Measurements from ENCODE around the gene PPP1CA.

The PPP1CA gene

DNA sequence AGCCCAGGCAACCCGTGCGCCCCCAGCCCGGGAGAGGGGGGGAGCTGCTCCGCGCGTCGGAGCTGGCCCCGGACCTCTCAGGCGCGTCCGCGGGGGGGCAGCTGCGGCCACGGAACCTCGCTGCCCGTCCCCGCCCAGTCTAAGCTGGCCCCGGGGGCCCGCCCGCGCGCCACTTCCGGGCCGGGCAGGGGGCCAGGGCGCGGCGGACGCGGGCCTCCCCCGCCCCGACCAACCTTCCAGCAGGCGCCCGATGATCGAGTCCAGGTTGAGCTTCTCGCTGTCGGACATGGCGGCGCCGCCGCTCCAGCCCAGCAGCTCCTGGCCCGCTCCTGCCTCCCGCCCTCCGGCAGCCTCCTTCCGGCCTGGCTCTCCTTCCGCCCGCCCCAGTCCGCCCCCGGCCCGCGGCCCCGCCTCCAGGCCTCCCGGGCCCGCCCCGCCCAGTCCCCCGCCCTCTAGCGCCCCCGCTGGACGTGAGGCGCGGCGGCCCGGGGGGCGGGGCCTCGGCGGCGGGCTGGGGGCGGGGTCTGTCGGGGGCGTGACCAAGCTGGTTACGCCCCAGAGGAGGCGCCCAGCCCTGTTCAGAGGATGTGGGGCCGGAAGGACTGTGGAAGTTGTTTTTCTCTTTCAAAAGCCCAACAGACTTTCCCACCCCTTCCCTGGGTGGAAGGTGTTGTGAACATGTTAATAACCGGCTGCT is at the start of gene PPP1CA:
Gene PPP1CA, minus strand, starts transcription at position 364 of the 697 bp plus-strand sequence. Its CDS starts 76 bp downstream, at position 288.
- in situ Hi-C loops (cut with HindIII; ENCODE audit: low sequenced_read_pairs) = no loop called here

DNA sequence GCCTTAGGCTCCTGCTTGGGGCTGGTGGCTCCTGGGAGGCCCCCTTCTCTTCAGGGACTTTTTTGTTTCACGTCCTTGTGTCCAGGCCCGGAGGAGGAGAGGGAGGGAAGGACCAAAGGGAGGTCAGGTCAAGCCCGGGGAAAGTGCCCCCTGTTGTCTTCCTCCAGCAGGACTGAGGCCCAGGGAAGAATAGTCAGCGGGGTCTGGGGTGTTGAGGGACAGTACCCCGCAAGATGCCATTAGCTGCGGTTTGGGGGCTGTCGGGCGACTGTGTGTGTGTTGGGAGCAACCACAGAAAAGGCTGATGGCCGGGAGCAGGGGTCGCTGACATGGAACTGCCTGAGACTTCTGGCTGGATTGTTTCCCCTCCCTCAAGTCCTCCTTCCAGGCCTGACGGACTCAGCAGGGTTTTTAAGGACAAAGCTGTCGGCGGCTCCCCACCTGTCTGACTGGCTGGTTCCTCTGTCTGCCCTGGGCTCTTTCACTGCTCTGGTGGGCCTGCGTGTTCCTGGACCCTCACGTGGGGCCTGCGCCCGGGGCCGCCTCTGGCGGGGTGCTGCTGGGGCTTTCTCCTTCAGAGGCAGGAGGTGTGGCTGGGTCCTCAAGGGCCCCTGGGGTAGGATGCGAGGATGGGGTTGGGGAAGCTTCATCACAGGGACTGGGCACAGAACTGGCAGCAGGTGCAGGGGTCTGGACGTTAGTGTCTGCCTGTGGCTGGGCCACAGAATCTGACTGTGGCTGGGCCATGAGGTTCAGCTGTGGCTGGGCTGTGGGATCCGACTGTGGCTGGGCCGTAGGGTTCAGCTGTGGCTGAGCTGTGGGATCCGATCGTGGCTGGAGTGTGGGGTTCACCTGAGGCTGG is 49.4 kb upstream of the PPP1CA start:
- in situ Hi-C loops (cut with HindIII; ENCODE audit: low sequenced_read_pairs) = no loop called here

DNA sequence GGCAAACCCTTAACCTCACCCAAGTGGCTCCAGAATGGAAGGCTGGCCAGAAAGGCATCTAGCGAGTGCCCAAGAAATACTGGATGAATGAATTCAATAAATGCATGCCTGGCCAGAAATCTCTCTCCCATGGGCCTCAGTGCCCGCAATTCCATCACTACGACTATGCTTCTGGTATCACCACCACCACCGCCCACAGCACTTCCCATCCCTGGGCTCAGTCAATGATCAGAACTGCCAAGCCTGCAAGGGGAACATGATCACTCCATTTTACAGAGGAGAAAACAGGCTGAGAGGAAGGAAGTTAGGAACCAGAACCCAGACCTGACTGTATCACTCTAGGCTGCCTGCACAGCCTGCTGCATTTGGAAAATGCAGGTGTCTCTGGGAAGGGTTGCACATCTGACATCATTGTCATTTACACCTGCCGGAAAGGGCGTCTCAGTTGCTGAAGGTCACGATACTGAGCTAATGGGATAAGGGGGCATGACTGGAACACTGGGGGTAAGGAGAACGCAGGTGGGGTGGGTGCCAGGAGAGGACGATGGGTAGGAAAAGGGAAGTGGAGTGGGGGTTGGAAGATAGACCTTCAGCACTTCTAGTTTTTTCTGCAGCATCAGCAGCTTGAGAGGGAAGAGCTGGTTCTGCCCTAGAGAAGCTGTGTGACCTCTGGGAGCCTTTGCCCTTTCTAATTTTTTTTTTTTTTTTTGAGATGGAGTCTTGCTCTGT is 47.6 kb upstream of the PPP1CA start:
- in situ Hi-C loops (cut with HindIII; ENCODE audit: low sequenced_read_pairs) = no loop called here

DNA sequence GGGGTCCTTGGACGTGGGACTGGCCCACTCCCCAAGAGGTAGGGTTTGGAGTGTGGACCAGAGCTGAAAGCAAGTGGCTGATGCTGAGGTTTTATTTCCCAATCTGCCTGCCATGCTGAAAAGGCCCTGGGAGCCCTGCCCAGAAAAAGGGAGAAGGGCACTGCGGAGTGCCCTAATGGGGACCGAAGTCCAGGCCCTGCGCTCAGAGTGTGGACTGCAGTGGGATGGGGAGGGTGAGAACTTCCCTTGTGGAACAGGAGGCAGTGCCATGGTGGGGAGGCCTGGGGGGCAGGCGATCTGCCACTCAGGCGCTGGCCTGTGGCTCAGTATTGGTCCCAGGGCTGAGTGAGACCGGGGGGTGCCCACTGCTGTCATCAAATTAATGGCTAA is 46.6 kb upstream of the PPP1CA start:
- in situ Hi-C loops (cut with HindIII; ENCODE audit: low sequenced_read_pairs) = no loop called here

DNA sequence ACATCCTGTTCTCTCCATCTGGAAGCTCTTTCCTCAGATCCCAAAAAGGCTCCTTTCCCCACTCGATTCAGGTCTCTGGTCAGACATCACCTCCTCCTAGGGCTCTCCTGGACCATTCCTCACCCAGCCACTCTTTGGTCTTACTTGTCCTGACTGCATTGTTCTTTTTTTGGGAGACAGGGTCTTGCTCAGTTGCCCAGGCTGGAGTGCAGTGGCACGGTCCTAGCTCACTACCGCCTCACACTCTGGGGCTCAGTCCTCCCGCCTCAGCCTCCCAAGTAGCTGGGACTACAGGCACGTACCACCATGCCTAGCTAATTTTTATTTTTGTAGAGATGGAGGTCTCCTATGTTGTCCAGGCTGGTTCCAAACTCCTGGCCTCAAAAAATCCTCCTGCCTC is 43.9 kb upstream of the PPP1CA start:
- in situ Hi-C loops (cut with HindIII; ENCODE audit: low sequenced_read_pairs) = no loop called here

DNA sequence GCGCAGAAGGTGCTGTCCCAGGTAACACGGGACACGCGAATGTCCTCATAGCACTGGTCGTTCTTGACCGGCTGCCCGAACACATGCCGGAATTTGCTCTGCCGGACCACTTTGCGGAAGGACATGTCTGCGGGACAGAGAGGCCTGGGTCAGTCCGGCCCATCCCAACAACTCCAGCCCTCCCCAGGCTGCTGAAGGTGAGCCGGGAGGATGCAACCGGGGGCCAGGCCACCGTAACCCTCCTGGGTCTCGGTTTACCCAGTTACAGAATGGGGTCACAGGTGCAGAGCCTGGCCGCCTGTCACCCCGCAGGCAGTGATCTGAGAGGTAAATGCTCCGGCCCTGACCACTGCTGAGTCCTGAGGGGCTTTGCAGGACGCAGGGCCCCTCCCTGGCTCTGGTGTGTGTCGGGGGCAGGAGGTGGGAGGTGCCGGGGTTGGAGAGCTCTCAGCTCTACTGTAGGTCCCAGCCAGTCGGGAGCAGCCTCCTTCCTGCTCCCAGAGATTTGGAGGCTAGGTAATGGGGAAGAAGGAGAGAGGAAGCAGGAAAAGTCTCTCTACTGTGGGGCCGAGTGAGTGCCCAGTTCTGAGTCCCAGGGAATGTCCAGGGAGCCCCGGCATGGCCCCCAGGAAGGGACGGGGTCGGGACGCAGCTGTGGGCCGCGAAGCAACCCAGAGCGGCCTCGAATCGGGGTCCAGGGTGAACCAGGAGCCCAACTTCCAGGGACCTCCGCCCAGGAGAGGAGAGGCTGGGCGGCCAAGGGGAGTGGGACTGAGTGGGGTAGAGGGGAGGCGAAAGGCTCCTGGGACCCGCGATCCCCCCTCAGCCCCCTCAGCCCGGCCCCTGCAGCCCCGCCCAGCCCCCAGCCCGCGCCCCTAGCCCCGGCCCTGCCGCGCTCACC is 41.1 kb upstream of the PPP1CA start:
- in situ Hi-C loops (cut with HindIII; ENCODE audit: low sequenced_read_pairs) = no loop called here

DNA sequence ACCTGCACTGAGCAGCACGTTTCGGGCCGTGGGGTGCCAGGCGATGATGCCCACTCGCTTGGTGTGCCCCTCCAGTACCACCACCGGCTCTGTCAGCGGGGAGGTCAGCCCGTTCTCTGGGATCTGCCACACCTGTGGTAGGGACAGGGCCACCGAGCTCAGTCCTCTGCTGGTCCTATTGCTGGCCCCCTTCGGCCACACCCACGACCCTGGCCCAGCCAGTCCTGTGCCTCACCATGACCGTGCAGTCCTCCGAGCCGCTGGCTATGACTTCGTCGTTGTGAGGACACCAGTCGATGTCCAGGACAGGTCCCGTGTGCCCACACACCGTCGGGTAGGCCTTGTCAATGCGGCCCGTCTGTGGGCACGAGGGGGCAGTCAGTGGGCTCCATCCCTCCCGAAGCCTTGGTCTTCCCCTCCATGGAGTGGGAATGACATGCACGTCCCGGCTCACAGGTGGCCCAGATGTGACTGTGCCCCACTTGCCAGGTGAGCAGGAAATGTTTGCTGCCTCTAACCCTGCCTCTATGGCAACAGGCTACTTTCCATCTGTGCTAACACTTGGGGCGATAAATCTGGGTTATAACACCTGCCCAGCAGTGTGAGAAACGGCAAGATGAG is 40.2 kb upstream of the PPP1CA start:
- in situ Hi-C loops (cut with HindIII; ENCODE audit: low sequenced_read_pairs) = no loop called here

DNA sequence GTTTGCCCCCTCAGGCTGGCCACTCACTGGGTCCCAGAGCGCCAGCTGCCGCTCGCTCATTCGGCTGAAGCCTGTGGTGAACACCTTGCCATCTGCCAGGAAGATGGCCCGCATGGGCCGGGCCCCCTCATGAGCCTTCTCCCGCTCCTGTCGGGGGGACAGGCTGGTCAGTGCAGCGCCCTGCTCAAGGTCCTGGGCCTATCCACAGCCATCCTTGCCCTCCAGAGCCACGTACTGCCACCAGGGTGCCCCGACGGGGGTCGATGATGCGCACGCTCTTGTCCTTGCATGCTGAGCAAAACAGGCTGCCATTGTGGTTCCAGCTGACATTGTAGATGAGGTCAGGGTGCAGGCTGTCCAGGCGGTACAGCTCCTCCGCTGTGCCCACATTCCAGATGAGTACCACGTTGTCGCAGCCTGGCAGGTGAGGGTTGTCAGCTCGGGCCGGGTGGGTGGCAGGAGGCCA is 39.5 kb upstream of the PPP1CA start:
- in situ Hi-C loops (cut with HindIII; ENCODE audit: low sequenced_read_pairs) = no loop called here

DNA sequence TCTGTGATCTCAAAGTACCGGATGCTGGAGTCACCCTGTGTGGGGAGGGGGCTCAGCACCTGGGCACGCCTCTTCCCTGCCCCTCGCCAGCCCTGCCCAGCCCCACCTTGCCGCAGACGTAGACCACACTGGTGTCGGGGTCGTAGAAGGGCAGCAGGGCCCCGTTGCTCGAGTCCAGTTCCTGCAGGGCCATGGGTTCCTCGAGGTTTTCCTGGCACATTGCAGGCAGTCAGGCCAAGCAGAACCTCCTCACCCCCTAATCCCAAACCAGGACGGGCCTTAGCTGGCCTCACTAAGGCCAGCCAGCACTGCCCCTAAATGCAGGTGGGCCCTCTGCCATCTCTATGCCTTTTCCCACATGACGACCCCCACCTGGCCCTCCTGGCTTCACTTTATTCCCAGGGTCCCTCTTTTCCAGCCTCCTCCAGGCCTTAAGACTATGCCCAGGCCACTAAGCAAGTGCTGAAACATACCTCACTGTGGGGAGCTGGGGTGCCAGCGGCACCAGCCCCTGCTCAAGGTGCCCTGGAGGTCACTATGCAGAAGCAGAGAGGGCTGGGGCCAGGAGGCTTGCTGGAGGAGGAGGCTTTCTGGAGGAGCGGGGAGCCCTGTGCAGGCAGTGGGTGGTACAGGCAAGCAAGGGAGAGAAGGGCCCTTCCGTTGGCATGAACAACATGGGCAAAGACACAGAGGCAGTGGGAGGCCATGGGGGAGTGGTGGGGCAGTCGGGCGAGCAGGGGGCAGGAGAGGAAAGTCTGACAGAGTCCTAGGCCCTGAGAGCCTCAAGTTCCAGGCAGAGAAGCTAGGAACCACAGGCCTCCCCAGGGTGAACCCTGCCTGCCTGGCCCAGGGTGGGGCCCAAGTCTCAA is 38.8 kb upstream of the PPP1CA start:
- in situ Hi-C loops (cut with HindIII; ENCODE audit: low sequenced_read_pairs) = no loop called here

DNA sequence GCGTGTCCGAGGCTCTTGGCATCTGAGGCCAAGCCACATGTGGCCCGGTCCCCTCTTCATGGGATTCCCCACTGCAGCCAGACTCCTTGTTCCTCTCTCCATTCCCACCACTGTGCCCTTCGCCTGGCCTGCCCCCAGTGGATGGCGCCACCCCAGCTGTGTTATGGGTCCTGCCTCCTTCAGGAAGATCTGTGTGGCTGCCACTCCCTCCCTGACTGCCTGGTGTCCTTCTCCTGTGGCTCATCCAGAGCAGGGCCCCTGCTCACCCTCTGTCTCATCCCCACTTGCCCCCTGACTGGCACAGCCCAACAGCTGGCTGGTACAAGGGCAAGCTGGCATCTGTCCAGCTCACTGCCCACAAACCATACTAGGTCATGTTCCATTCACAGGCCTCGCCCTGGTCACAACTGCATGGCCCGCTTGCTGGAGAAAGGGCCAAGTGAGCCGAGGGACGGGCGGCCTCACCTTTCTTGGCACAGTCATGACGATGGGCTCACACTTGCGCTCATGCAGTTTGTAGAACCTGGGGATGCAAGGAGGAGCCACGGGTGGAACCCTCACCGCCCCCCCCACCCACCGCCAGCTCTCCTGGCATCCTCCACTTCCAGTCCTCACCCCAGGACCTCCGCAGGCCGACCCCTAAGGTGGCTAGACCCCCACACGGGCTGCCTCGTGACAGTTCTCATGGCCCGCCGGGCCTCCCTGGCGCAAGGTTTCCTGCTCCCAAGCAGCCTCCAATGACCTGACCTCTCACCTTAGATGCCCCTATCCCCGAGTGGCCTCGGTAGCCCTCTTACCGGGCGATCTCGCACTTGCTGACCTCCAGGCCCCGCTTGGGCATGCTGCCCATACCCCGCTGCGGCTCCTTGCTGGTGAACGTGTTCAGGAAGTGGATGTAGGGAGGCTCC is 37.9 kb upstream of the PPP1CA start:
- in situ Hi-C loops (cut with HindIII; ENCODE audit: low sequenced_read_pairs) = no loop called here

DNA sequence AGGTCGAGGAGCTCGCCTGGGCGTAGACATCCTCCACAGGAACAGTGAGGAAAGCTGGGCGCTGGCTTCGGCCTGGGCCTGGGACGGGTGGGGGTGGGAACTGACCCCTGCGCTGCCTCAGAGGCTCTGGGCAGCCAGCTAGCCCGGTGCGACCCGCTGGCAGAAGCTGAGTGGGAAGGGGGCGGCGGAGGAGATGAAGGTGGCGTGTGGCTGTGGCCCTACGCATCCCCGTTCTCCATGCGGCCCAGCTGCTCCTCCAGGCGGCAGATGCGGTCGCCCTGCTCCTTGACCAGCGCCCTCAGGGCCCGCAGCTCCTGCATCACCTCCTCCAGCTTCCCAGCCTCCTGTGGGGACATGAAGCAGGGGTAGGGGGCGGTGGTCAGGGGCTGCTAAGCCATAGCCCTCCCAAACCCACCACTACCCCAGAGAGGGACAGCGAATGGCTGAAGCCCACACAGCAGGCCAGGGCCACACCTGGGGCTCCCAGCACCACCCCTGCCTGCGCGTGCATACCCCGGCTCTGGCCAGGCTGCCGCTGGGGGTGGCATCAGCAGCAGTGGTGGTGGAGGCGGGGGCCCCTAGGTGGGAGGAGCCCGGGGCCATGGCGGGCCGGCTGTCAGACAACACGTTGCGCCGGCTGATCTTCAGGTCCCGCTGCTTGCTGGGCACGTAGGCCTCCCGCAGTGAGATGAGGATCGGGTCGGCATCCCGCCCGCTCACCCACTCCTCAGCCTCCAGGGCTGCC is 36.7 kb upstream of the PPP1CA start:
- in situ Hi-C loops (cut with HindIII; ENCODE audit: low sequenced_read_pairs) = no loop called here

DNA sequence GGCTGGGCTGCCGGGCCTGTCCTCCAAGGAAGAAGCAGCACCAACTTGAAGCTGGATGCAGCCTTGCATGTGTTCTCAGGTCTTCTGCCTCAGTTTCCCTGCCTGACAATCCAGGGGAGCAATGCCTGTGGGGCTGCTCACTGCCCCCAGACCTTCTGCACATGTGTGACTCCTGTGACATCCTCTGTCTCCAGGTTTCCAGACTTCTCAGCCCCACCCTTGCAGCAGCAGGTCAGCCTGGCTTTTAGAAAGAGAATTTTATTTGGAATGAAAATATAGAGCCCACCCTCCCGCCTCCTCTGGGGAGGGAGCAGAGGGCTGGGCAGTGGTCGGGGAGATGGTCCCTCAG is 36.1 kb upstream of the PPP1CA start:
- in situ Hi-C loops (cut with HindIII; ENCODE audit: low sequenced_read_pairs) = no loop called here

DNA sequence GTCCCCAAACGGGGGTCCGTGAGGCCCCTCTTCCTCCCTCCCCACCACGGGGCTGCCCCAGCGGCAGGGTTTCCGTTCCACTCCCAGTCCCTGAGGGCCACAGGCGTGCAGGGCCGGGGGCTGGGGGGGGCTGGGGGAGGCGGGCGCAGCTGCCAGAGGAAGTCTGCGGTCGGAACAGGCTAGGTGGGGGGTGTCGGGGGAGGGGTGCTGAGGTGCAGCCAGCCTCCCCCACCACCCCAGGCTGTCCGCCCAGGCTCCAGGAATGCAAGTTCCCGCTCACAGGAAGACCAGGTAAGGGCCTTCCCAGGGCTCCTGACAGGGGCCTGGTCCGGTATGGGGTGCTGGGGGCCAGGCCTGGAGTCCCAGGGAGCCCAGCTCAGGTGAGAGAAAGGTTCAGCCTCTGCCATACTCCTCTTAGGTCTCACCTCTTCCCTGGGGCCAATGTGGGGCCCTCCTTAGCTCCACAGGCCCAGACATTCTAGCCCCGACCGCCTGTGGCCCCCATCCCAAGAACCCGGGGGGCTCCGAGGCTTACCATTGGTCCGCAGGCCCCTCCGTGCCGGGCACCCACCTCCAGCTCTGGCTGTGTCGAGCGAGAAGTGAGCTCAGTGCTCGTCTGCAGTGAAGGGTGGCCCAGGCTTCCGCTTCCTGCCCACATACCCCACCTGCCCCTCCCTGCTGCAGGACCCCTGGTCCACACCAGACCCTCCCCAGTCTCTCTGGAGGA is 35.6 kb upstream of the PPP1CA start, which contains the start of gene PTPRCAP:
Gene PTPRCAP, minus strand, starts transcription at position 601 of the 727 bp plus-strand sequence. Its CDS starts 63 bp downstream, at position 538.
- in situ Hi-C loops (cut with HindIII; ENCODE audit: low sequenced_read_pairs) = no loop called here

DNA sequence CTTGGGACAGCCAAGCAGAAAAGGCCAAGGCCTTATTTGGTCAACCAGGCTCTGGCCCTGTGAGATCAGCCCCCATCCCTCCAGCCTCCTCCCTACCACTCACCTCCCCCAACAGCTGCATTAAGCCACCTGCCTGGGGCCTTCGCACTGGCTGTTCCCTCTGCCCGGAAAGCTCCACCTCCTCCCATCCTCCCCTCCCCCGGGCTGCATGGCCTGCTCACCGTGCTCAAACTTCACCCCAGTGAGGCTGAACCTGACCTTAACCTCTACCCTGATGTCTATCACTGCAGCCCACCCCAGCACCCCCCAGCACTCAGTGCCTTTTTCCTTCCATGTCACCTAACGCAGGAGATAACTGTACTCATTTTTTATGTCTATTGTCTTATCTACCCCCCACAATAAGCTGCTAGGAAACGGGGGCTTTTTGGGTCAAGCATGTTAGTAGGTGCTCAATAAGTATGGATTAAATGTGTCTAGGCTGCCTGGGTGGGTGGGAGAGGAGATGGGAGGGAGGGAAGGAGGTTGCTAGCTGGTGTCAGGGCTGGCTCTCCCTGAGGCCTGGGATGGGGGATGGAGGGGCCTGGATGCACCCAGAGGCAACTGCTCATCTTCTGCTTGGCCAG is 34.9 kb upstream of the PPP1CA start:
- in situ Hi-C loops (cut with HindIII; ENCODE audit: low sequenced_read_pairs) = no loop called here

DNA sequence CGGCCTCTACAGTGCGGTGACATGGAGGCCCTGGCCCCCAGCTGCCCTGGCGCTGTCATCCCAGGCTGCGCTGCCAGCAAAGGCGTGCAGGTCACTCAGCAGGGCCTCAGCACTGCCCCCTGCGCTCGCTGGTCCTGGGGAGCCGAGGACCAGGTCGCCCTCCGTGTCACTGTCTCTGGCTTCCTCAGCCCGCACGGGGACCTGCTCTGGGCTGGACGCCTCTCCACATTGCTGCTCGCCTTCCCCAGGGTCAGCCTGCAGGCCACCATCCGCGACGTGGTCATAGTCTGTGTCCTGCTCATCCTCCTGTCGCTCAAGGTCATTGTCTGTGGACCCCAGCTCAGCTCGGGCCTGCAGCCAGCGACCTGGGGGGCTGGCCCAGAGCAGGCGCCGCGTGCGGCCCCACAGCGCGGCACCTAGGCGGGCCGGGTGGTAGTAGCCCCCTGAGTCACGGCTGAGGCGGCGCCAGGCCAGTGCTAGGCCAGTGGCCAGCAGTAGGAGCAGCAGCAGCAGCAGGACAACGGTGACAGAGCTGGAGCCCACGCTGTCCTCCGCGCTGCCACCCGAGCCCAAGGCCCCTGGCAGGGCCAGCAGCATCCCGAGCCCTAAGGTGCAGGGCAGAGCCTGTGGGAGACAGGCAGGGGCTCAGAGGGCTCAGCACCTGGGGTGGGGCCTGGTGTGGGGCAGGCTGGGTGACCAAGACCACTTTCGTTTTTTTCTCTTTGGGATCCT is 34.2 kb upstream of the PPP1CA start:
- in situ Hi-C loops (cut with HindIII; ENCODE audit: low sequenced_read_pairs) = no loop called here
